GM19238 (cell line): Measurements from ENCODE around the gene ARHGEF40.
"Not testable (repeated sequence)": the region's sequence is repeated elsewhere in the genome, so short reads cannot be mapped to it uniquely, and the experiment has no call there.

Source experiments
- DNase-seq: peaks from one replicate; pipeline ENCODE4 v3.0.0; 2011; ENCODE audit warnings: low spot score; ENCODE audit not compliant: insufficient read length

Gene ARHGEF40

DNA sequence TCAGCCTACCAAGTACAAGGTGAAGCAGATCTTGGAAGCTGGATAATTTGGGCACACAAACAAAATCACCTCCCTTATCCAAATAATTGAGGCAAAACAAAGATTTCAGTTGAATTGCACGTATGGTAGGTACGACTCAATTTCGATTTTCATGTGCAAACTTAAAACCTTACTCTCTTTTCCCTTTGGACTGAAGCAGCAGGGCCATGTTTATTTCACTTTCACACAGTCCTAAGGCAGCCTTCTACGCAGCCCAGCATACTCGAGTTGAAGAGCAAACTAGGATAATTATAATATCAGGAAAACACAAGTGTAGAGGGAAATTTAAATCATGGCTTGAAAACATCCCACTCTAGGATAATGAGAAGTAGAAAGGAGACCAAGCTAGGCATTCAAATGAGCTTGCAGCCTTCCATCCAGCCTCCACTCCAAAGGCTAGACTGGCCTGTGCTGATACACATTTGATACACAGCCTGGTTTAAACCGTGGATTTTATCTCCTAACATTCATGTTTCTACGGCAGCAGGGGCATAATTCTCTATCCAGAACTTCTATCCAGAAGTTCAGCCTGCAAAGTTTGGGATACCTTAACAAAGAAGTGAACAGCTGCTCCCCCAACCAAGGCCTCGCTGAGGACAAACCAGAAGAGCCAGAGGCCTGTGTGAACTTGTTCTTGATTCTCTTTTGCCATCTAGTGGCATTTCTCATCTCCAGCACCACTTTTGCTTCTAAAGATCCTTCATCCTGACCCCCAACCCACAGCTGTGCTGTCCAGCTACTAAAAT lies 30.3 kb upstream of the ARHGEF40 start:
- DNase-seq: peak; percentile 23

DNA sequence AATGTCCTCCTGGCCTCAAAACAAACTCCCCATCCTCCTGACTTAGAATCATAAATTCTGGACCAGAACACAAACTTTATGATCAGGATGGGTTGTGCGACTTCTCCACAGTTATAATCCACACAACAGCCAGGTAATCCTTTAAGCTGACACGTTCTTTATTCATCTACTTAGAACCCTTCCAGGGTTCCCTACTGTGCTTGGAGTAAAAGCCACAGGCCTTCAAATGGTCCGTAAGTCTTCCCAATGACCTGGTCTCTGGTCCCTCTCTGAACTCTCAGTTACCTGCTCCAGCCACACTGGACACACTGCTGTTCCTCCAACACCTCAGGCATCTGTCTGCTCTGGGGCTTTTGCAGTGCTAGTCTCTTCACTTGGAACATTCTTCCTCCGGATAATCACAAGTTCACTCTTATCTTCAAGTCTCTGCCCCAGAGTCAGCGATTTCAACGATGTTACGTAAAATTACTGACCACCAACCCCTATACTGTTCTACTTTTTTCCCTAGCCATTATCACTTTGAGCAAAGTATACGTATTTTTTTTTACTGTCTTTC lies 29.7 kb upstream of the ARHGEF40 start:
- no peak for DNase-seq

GRCh38 chr14:21040941-21041340 lies 29.2 kb upstream of the ARHGEF40 start:
- not testable (repeated sequence) for DNase-seq

GRCh38 chr14:21041676-21042433 lies 28.2 kb upstream of the ARHGEF40 start, which contains the start of gene RNASE7:
Gene RNASE7, plus strand, starts transcription at chr14:21042362. Its CDS starts 631 bp downstream, at chr14:21042993.
- no peak for DNase-seq

GRCh38 chr14:21042918-21043317 lies 27.2 kb upstream of the ARHGEF40 start:
- no peak for DNase-seq

GRCh38 chr14:21043387-21043973 lies 26.6 kb upstream of the ARHGEF40 start:
- DNase-seq: no peak

GRCh38 chr14:21043974-21044618 lies 26.0 kb upstream of the ARHGEF40 start:
- no peak for DNase-seq

GRCh38 chr14:21047378-21047781 lies 22.7 kb upstream of the ARHGEF40 start:
- no peak for DNase-seq

DNA sequence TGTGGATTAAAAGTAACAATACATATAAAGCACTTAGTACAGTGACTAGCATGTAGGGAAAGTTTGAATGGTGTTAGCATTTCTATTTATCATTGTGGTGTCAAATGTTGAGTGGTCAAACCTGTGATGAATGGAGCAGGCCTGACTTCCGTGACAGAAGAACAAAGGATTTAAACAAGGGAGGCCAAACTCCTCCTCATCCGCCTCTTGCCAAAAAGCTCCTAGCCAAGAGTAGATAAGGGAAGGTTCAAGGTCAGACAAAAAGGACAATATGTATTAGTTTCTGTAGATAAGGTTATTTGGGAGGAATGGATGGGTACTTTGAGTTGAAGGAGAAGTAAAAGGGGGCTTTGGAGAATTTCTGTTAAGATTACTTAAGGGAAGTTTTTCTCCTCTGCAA lies 21.5 kb upstream of the ARHGEF40 start:
- no peak for DNase-seq

- DNase-seq: no peak
These were observed 20.8 kb upstream of the ARHGEF40 start for GRCh38 chr14:21049271-21049673.

- no peak for DNase-seq
These were observed 19.5 kb upstream of the ARHGEF40 start for GRCh38 chr14:21050597-21050996.

GRCh38 chr14:21053184-21054122 lies 16.7 kb upstream of the ARHGEF40 start:
- DNase-seq: no peak

GRCh38 chr14:21054123-21054767 lies 15.9 kb upstream of the ARHGEF40 start:
- DNase-seq: no peak

DNA sequence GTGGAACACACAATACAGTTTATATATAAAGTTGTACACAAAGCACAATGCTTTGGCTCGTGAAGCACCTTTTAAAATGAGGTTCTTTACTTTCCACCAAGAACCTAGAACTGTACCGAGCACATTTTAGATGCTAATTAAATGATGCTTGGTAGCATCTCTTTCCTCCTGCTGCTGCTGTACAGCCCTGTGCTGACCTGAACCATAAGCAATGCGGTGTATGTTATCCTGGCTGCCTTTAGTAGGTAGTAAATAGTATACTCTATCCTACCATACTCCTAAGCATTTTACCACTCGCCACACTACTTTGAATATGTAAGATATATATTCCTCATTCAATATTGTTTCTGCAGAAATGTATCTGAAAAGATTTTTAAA lies 15.3 kb upstream of the ARHGEF40 start:
- DNase-seq: no peak

DNA sequence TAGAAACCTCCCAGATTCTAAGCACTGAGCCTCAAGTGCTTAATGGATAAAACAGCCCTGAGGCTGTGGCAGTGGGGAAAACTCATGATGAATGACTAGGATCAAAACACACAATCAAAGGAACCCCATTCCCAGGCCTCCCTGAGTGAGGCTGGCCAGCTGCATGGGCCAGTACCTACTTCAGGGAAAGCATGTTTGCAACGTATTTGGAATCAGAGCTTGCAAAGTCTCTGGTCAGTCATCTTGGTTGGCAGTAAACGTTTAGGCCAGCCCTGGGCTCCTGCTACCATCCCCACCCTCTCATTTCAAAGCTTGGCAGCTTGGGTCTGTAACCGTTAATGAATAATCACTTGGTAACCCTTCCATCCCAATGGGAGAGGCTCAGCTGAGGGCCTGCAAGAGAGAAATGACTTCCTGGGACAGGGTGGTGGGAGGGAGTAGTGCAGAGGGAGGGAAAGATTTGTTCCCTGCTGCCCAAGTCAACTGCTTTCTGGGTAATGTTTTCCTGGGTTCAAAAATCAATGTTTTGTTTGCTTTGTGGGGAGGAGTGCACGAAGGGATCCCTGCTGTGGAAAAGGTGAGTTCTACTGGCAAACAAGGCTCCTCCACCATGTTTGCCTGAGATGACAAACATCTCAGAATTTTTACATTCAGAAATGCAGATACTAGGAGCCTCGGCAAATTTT lies 14.5 kb upstream of the ARHGEF40 start:
- DNase-seq: no peak

DNA sequence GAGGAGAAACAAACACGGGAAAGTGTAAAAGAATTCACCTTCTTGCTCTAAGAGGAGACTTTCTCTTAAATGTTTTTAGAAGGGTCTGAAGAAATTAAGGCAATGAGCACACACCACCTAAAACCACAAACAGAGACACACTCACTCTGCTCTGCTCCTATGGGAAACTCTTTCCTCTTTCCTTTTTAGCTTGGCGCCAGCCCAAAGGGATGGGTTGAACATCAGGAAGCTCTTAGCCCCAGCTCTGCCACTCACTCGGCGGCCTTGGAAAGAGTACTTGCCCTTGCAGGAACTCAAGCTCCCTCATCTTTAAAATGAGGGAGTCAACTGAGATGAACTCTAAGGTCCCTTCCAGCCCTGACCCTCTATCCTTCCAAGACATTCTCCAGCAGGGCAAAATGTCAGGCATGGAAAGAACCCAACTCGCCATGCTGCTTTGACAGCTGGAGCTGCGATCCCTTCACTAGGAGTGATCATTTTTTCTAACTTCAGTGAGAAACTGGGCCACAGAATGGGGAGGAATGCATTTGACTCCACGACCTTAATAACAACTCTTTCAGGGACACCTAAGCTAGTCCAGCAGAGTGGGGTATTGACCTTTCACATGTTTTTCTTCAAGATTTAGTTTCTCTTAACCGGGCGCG lies 13.5 kb upstream of the ARHGEF40 start:
- no peak for DNase-seq

DNA sequence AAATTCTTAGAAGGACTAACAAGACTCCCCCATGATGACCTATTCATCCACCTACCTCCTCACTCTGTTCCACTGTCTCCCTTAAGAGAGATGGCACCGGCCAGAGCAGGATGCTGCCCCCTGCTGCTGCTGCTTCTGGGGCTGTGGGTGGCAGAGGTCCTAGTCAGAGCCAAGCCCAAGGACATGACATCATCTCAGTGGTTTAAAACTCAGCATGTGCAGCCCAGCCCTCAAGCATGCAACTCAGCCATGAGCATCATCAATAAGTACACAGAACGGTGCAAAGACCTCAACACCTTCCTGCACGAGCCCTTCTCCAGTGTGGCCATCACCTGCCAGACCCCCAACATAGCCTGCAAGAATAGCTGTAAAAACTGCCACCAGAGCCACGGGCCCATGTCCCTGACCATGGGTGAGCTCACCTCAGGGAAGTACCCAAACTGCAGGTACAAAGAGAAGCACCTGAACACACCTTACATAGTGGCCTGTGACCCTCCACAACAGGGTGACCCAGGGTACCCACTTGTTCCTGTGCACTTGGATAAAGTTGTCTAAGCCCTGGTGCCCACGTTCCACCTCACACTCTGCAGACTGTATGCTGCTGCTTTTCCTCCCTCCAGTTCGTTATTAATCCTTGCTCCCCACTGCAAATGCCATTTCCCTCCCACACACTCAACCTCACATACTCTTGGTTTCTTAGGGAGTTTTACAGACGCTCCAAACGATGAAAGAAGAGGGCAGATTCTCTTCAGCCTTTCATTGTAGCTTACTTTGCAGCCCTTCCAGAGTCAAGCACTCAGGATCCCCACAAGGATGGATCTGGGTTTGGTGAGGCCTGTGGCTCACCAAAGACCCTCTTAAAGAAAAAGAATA lies 12.1 kb upstream of the ARHGEF40 start, which contains the start of gene RNASE8:
Gene RNASE8, plus strand, starts transcription at position 20 of the 873 bp plus-strand sequence. Its CDS starts 71 bp downstream, at position 91.
- no peak for DNase-seq

DNA sequence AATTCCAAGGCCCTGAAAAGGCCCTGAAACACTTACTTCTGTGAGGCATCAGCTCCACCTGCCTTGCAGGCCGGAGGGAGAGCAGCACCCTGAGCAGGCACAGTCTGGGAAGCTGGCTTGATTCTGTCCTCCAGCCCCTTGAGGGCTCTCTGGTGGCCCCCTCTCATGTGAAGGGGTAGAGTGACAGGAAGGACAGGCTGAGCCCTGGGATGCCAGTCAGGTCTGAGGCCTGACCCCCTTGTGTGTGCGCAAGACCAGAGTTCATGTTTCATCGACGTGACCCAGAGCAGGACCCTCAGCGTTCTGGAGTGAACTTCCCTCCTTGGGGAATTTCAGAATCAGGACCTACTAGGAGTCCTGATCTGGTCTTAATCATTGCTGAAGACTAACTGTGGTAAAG lies 11.2 kb upstream of the ARHGEF40 start:
- no peak for DNase-seq
